RWPE2 (cell line): ENCODE results near the gene EGR1.
A peak's percentile ranks its signal among the peaks of the same experiment; 100 is the strongest.

Source experiments
- ATAC-seq: fragments of 200-7000 bp; cut with Tn5 transposase; 3 replicates; pipeline ENCODE4 v1.9.1; 2021; ENCODE audit warnings: low read depth
- DNase-seq: peaks from one replicate; pipeline ENCODE4 v3.0.0-alpha.2; 2020; ENCODE audit warnings: low spot score
- H3K27ac ChIP-seq: fragments of 450-650 bp; 2 replicates; pipeline ENCODE4 v1.5.1; 2017; ENCODE audit warnings: mild to moderate bottlenecking; ENCODE audit not compliant: poor library complexity, severe bottlenecking
- H3K27me3 ChIP-seq: fragments of 250-450 bp; sonication (Bioruptor Pico); 2 replicates; pipeline ENCODE4 v1.5.1; 2021; ENCODE audit warnings: mild to moderate bottlenecking, moderate library complexity; ENCODE audit not compliant: insufficient read depth, poor library complexity, severe bottlenecking
- H3K36me3 ChIP-seq: fragments of 250-450 bp; sonication (Bioruptor Pico); 2 replicates; pipeline ENCODE4 v1.5.1; 2020; ENCODE audit warnings: low read depth, mild to moderate bottlenecking, moderate library complexity
- H3K4me1 ChIP-seq: fragments of 250-450 bp; sonication (Bioruptor Pico); 2 replicates; pipeline ENCODE4 v1.5.1; 2021; ENCODE audit warnings: mild to moderate bottlenecking, moderate library complexity; ENCODE audit not compliant: insufficient read depth, poor library complexity, severe bottlenecking
- H3K4me3 ChIP-seq: fragments of 250-450 bp; sonication (Bioruptor Pico); 2 replicates; pipeline ENCODE4 v1.5.1; 2021; ENCODE audit warnings: mild to moderate bottlenecking, moderate library complexity; ENCODE audit not compliant: severe bottlenecking
- H3K9me3 ChIP-seq: fragments of 250-450 bp; sonication (Bioruptor Pico); 2 replicates; pipeline ENCODE4 v1.5.1; 2021; ENCODE audit warnings: mild to moderate bottlenecking, moderate library complexity; ENCODE audit not compliant: severe bottlenecking
- CTCF ChIP-seq: fragments of 450-650 bp; IDR thresholded peaks from one replicate; pipeline ENCODE4 v1.5.1; 2017; ENCODE audit warnings: mild to moderate bottlenecking, moderate library complexity; ENCODE audit not compliant: poor library complexity, severe bottlenecking

EGR1 gene

GRCh38 chr5:138453590-138453989 is 11.7 kb upstream of the EGR1 start:
- no peaks in the 10 kb centered on the region for H3K4me1 ChIP-seq
- ATAC-seq (no peak), DNase-seq (peak; percentile 47)
- no peaks in the 10 kb centered on the region for H3K9me3 ChIP-seq
- no peak for TF ChIP-seq CTCF
- H3K4me3 ChIP-seq: no peak overlapping the region
- no peak overlapping the region for H3K27ac ChIP-seq
- H3K27me3 ChIP-seq: no peaks in the 10 kb centered on the region
- H3K36me3 ChIP-seq: no peaks in the 10 kb centered on the region

GRCh38 chr5:138454121-138454520 is 11.2 kb upstream of the EGR1 start:
- ATAC-seq: no peak
- no peaks in the 10 kb centered on the region for H3K36me3 ChIP-seq

GRCh38 chr5:138455232-138455930 is 9.9 kb upstream of the EGR1 start:
- ATAC-seq: no peak
- Histone ChIP-seq H3K9me3 (no peaks in the 10 kb centered on the region), H3K36me3 (no peaks in the 10 kb centered on the region), H3K4me3 (no peak overlapping the region), H3K27ac (no peak overlapping the region), H3K27me3 (no peaks in the 10 kb centered on the region), H3K4me1 (no peaks in the 10 kb centered on the region)
- peak; percentile 6 for DNase-seq
- no peak for TF ChIP-seq CTCF

More at GRCh38 chr5:138454121-138454520, 11.2 kb upstream of the EGR1 start:
- H3K9me3 ChIP-seq: no peaks in the 10 kb centered on the region
- no peak for TF ChIP-seq CTCF
- peak; percentile 61 for DNase-seq
- H3K27me3 ChIP-seq: no peaks in the 10 kb centered on the region
- no peaks in the 10 kb centered on the region for H3K4me1 ChIP-seq
- no peak overlapping the region for H3K27ac ChIP-seq
- no peak overlapping the region for H3K4me3 ChIP-seq

- TF ChIP-seq CTCF: no peak
- DNase-seq: no peak
- Histone ChIP-seq H3K4me3 (no peak overlapping the region), H3K36me3 (no peaks in the 10 kb centered on the region), H3K4me1 (no peaks in the 10 kb centered on the region), H3K27ac (no peak overlapping the region), H3K27me3 (no peaks in the 10 kb centered on the region), H3K9me3 (no peaks in the 10 kb centered on the region)
- ATAC-seq: no peak
These were observed 7.6 kb upstream of the EGR1 start for GRCh38 chr5:138457531-138458275.

- ATAC-seq: no peak
- Histone ChIP-seq H3K27ac (no peak overlapping the region), H3K4me3 (no peak overlapping the region), H3K36me3 (no peaks in the 10 kb centered on the region), H3K27me3 (no peaks in the 10 kb centered on the region), H3K4me1 (no peaks in the 10 kb centered on the region), H3K9me3 (no peaks in the 10 kb centered on the region)
- TF ChIP-seq CTCF: no peak
- DNase-seq: no peak
These were observed 6.9 kb upstream of the EGR1 start for GRCh38 chr5:138458384-138458783.
